BLaER1 treated with 17β-estradiol and CSF1 and Interleukin-3, amounts not matched to agents 10 nM and 100 nM (cell line): Measurements from ENCODE around the gene FERMT3.

Source experiments
- H3K27ac ChIP-seq, 11 experiments: shearing (Covaris generic); formaldehyde crosslinking; 2 replicates each; pipeline ENCODE4 v1.8.1; 2022
- H3K27me3 ChIP-seq, 11 experiments: shearing (Covaris generic); formaldehyde crosslinking; 2 replicates each; pipeline ENCODE4 v1.8.1; 2022
- H3K36me3 ChIP-seq, 11 experiments: shearing (Covaris generic); formaldehyde crosslinking; 2 replicates each; pipeline ENCODE4 v1.8.1; 2022
- H3K4me1 ChIP-seq, 10 experiments: shearing (Covaris generic); formaldehyde crosslinking; 2 replicates each; pipeline ENCODE4 v1.8.1; 2022
- H3K4me2 ChIP-seq, 11 experiments: shearing (Covaris generic); formaldehyde crosslinking; 2 replicates each; pipeline ENCODE4 v1.8.1; 2022
- H3K4me3 ChIP-seq, 10 experiments: shearing (Covaris generic); formaldehyde crosslinking; 2 replicates each; pipeline ENCODE4 v1.8.1; 2022
- H3K9ac ChIP-seq, 11 experiments: shearing (Covaris generic); formaldehyde crosslinking; 2 replicates each; pipeline ENCODE4 v1.8.1; 2022
- H3K9me3 ChIP-seq, 11 experiments: shearing (Covaris generic); formaldehyde crosslinking; replicated peaks in 1 of 11; 2 replicates each; pipeline ENCODE4 v1.8.1; 2022
- H4K20me1 ChIP-seq, 11 experiments: shearing (Covaris generic); formaldehyde crosslinking; 2 replicates each; pipeline ENCODE4 v1.8.1; 2022
- Cebpa-rat ChIP-seq, 11 experiments: shearing (Covaris generic); IDR thresholded peaks; 2 replicates each; pipeline ENCODE4 v1.8.1; 2022

The FERMT3 gene

DNA sequence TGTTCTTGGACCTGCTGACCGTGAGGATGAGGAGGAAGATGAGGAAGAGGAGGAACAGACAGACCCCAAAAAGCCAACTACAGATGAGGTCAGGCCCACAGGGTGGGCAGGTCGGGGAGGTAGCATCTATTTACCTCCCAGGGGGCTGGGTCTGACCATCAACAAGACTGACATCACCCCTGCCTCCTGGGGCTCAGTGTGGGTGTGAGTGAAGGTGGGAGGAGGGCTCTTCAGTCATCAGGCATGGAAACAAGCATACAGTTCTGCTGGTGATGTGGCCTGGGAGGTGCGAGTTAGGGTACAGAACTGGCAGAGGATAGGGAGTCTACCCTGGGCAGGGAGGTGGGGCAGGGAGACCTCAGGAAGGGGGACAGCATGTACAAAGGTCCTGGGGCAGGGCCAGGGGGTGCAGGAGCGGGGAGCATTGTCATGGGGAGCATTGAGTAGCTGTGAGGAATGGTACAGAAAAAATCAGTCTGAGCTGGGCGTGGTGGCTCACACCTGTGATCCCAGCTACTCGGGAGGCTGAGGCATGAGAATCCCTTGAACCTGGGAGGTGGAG is 53.7 kb downstream of the FERMT3 start:
- TF ChIP-seq Cebpa-rat (IDR thresholded peaks at IDR 0.05), result no peak
- peaks cover 0 to 81% (median 7%) of the 10 kb centered on the region in 11 experiments; a peak in 10 of 22 replicates for H4K20me1 ChIP-seq
- no peaks in the 10 kb centered on the region for H3K9me3 ChIP-seq
- H3K4me3 ChIP-seq, result no peak overlapping the region
- H3K36me3 ChIP-seq, result peaks cover 81 to 99% (median 92%) of the 10 kb centered on the region in 11 experiments
- peaks cover 24 to 35% (median 29%) of the 10 kb centered on the region in 10 experiments for H3K4me1 ChIP-seq
- H3K27me3 ChIP-seq, result no peaks in the 10 kb centered on the region
- no peak overlapping the region for H3K27ac ChIP-seq
- 0 out of 22 replicates have a peak overlapping the region, but pooled peaks of 1 of the 11 experiments have one; percentile 9 for H3K9ac ChIP-seq
- no peak overlapping the region for H3K4me2 ChIP-seq

DNA sequence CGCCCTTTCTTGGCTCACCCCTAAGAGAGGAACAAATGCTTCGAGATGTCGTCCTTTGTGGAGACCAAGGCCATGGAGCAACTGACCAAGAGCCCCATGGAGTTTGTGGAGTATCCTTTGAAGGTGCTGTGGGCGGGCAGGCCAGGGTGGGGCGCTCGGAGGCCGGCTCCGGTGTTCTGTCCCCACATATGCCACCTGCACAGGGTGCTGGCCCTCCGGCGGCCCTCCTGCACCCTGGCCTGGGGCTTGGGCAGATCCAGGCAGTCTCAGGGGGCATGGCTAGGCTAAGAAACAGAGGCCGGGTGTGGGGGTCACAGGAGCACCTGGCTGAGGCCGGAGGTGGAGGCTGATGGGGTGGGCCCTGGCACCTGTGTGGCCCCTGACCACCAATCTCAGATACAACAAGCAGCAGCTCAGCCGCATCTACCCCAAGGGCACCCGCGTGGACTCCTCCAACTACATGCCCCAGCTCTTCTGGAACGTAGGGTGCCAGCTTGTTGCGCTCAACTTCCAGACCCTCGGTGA is 55.1 kb downstream of the FERMT3 start:
- no peak overlapping the region; a peak in 2 of 22 replicates for H3K4me2 ChIP-seq
- no peak for TF ChIP-seq Cebpa-rat (IDR thresholded peaks at IDR 0.05)
- no peaks in the 10 kb centered on the region for H3K9me3 ChIP-seq
- H3K9ac ChIP-seq, result peak overlapping the region in 1 of 11 experiments; percentile 27; a peak in 1 of 22 replicates
- no peaks in the 10 kb centered on the region for H3K27me3 ChIP-seq
- peaks cover 38 to 49% (median 43%) of the 10 kb centered on the region in 10 experiments for H3K4me1 ChIP-seq
- peaks cover 0 to 81% (median 1%) of the 10 kb centered on the region in 11 experiments; a peak in 8 of 22 replicates for H4K20me1 ChIP-seq
- peaks cover 72 to 99% (median 92%) of the 10 kb centered on the region in 11 experiments for H3K36me3 ChIP-seq
- H3K4me3 ChIP-seq, result no peak overlapping the region
- no peak overlapping the region for H3K27ac ChIP-seq

DNA sequence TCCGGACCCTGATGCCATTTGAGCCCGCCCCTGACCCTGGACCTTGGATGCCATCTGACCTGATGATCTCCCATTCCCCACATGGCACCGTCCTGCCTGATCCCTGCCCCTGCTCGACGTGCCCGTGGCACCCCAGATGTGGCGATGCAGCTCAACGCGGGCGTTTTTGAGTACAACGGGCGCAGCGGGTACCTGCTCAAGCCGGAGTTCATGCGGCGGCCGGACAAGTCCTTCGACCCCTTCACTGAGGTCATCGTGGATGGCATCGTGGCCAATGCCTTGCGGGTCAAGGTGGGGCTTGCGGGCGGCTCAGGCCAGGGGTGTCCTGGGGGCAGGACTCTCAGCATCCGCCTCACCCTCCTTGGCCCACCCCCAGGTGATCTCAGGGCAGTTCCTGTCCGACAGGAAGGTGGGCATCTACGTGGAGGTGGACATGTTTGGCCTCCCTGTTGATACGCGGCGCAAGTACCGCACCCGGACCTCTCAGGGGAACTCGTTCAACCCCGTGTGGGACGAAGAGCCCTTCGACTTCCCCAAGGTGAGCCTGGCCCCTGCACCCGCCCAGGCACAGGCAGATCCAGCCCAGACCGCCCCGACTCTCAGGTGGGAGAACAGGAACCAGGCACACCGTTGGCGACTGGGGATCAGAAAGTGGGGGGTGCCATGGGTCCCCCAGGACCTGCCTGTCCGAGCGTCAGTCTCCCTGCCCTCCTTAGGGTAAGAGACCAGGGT is 55.9 kb downstream of the FERMT3 start:
- peak overlapping the region in 9 of 11 experiments; percentile 30 to 68 (median 48); a peak in 15 of 22 replicates for H3K4me2 ChIP-seq
- H4K20me1 ChIP-seq, result peaks cover 0 to 74% (median 0%) of the 10 kb centered on the region in 11 experiments; a peak in 8 of 22 replicates
- H3K9ac ChIP-seq, result peak overlapping the region in 9 of 11 experiments; percentile 22 to 62 (median 42); a peak in 9 of 22 replicates
- H3K36me3 ChIP-seq, result peaks cover 64 to 98% (median 86%) of the 10 kb centered on the region in 11 experiments
- peak overlapping the region in 6 of 11 experiments; percentile 21 to 67 (median 39); a peak in 9 of 22 replicates for H3K27ac ChIP-seq
- TF ChIP-seq Cebpa-rat (IDR thresholded peaks at IDR 0.05), result no peak
- no peak overlapping the region for H3K4me3 ChIP-seq
- no peaks in the 10 kb centered on the region for H3K9me3 ChIP-seq
- H3K27me3 ChIP-seq, result no peaks in the 10 kb centered on the region
- peaks cover 46 to 57% (median 51%) of the 10 kb centered on the region in 10 experiments for H3K4me1 ChIP-seq

DNA sequence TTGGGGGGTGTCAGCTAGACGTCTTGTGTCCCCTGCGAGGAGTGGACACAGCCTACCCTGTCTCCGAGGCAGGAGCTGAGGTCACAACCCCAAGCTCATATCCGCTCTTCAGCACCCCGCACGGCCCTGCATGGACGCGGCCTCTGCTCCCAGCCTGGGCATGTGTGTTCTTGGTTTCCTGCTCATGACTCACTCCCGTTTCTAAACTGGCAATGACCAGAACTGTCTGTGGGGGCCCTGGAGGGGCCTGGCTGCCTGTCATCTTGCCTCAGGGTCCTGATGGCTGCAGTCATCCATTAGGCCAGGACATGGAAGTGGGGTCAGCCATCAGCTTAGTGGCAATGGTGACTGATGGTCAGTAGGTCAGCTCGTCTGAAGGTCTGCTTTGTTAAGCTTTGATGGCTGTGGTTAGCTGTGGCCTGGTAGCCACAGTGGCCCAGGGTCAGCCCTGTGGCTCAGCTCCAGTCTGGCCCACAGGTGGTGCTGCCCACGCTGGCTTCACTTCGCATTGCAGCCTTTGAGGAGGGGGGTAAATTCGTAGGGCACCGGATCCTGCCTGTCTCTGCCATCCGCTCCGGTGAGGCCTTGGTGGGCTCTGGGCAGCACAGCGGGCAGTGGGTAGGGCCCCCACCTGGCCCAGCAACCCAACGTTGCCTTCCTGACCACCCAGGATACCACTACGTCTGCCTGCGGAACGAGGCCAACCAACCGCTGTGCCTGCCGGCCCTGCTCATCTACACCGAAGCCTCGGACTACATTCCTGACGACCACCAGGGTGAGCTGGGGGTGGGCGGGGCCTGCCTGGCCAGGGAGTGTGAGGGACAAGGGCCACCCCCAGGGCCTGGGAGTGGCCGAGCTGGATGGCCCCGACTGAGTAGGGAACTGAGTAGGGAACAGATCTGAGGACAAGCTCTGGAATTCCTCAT is 56.8 kb downstream of the FERMT3 start:
- peak overlapping the region in 9 of 11 experiments; percentile 13 to 67 (median 47); a peak in 13 of 22 replicates for H3K27ac ChIP-seq
- H3K4me1 ChIP-seq, result peaks cover 55 to 65% (median 59%) of the 10 kb centered on the region in 10 experiments

DNA sequence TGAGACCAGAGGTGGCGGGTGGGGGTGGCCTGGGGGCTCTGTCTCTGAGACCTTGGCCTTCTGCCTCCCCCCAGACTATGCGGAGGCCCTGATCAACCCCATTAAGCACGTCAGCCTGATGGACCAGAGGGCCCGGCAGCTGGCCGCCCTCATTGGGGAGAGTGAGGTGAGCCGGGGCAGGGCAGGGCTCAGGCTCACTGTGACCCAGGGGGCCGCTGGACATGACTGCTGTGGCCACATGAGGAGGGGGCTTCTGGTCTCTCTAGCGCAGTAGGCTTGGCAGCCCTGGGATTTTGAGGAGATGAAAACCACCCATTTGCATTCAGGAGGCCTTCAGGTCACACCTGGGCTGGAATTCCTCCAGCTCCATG is 57.4 kb downstream of the FERMT3 start:
- Histone ChIP-seq H3K27me3 (no peaks in the 10 kb centered on the region), H3K9ac (peak overlapping the region in 10 of 11 experiments; percentile 5 to 67 (median 41); a peak in 15 of 22 replicates), H3K4me1 (peaks cover 61 to 72% (median 66%) of the 10 kb centered on the region in 10 experiments), H3K4me2 (peak overlapping the region; percentile 19 to 91 (median 64); a peak in 19 of 22 replicates), H3K4me3 (no peak overlapping the region), H3K27ac (peak overlapping the region in 9 of 11 experiments; percentile 3 to 67 (median 31); a peak in 11 of 22 replicates), H3K36me3 (peaks cover 49 to 83% (median 71%) of the 10 kb centered on the region in 11 experiments), H4K20me1 (peaks cover 0 to 61% (median 0%) of the 10 kb centered on the region in 11 experiments; a peak in 7 of 22 replicates), H3K9me3 (no peaks in the 10 kb centered on the region)
- no peak for TF ChIP-seq Cebpa-rat (IDR thresholded peaks at IDR 0.05)

More for the DNA sequence above, 56.8 kb downstream of the FERMT3 start:
- Histone ChIP-seq H4K20me1 (peaks cover 0 to 67% (median 0%) of the 10 kb centered on the region in 11 experiments; a peak in 7 of 22 replicates), H3K9me3 (no peaks in the 10 kb centered on the region), H3K4me2 (peak overlapping the region; percentile 30 to 91 (median 64); a peak in 20 of 22 replicates), H3K27me3 (no peaks in the 10 kb centered on the region), H3K4me3 (no peak overlapping the region), H3K36me3 (peaks cover 56 to 89% (median 78%) of the 10 kb centered on the region in 11 experiments), H3K9ac (peak overlapping the region; percentile 5 to 67 (median 42); a peak in 17 of 22 replicates)
- TF ChIP-seq Cebpa-rat (IDR thresholded peaks at IDR 0.05), result no peak

DNA sequence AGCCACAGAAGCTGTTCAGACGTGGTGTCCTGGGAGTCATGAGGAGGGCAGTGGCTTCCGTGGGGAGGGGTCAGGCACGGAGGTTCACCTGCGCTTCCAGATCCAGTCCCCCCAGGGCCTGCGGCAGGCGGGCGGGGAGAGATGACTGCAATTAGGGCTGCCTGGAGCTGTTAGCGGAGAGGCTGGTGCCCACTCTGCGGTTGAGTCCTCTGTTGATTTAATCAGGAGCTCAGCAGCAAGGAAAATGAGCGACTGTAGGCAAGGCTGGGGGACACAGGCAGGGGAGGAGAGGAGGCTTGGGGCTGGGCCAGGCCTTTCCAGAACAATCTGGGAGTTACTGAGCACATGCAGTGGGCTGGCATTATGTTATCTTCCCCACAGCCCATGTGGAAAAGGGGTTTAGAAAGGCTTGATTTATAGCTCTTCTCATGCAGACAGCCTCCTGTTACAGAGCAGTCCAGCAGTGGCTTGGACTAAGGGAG is 57.9 kb downstream of the FERMT3 start:
- H3K36me3 ChIP-seq, result peaks cover 44 to 78% (median 66%) of the 10 kb centered on the region in 11 experiments
- no peak overlapping the region for H3K4me3 ChIP-seq
- peak overlapping the region; percentile 19 to 91 (median 64); a peak in 20 of 22 replicates for H3K4me2 ChIP-seq
- peak overlapping the region in 10 of 11 experiments; percentile 5 to 67 (median 41); a peak in 15 of 22 replicates for H3K9ac ChIP-seq
- H4K20me1 ChIP-seq, result peaks cover 0 to 56% (median 0%) of the 10 kb centered on the region in 11 experiments; a peak in 7 of 22 replicates
- H3K9me3 ChIP-seq, result no peaks in the 10 kb centered on the region
- H3K27ac ChIP-seq, result peak overlapping the region in 9 of 11 experiments; percentile 3 to 67 (median 31); a peak in 12 of 22 replicates
- no peaks in the 10 kb centered on the region for H3K27me3 ChIP-seq
- H3K4me1 ChIP-seq, result peaks cover 62 to 74% (median 69%) of the 10 kb centered on the region in 10 experiments
- TF ChIP-seq Cebpa-rat (IDR thresholded peaks at IDR 0.05), result no peak

DNA sequence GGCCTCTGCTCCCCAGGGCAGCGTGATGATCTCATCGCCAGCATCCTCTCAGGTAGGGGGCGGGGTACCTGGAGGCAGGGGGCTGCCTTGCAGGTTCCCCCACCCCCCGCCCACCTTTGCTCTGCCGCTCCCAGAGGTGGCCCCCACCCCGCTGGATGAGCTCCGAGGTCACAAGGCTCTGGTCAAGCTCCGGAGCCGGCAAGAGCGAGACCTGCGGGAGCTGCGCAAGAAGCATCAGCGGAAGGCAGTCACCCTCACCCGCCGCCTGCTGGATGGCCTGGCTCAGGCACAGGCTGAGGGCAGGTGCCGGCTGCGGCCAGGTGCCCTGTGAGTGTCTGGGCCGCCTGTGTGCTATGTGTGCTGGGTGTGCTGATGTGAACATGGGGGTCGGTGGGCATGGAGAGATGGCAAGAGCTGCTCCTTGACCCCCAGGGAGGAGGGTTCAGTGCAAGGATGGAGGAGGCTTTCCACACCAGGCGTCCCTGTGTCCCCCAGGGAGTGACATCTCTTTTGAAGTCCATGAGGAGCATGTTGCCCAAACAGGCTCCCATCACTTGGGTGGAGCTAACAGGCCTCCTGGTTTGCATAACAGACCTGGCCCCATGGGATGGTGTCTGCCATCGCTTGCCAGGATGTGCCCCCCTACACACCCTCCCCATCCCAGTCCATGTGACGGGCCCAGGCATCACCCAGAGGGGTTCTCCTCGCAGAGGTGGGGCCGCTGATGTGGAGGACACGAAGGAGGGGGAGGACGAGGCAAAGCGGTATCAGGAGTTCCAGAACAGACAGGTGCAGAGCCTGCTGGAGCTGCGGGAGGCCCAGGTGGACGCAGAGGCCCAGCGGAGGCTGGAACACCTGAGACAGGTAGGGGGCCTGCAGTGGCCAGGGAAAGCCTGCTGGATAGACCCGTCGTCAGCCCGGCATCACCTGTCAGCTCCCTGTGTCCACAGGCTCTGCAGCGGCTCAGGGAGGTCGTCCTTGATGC is 58.9 kb downstream of the FERMT3 start:
- Histone ChIP-seq H3K4me2 (peak overlapping the region; percentile 83 to 99 (median 96)), H4K20me1 (peaks cover 0 to 45% (median 0%) of the 10 kb centered on the region in 11 experiments; a peak in 5 of 22 replicates), H3K4me1 (peaks cover 62 to 74% (median 69%) of the 10 kb centered on the region in 10 experiments), H3K9me3 (no peaks in the 10 kb centered on the region), H3K9ac (peak overlapping the region in 10 of 11 experiments; percentile 3 to 92 (median 31); a peak in 14 of 22 replicates), H3K36me3 (peaks cover 34 to 67% (median 56%) of the 10 kb centered on the region in 11 experiments), H3K27me3 (no peaks in the 10 kb centered on the region), H3K27ac (peak overlapping the region in 6 of 11 experiments; percentile 6 to 97 (median 61); a peak in 10 of 22 replicates), H3K4me3 (peak overlapping the region in 5 of 10 experiments; percentile 12 to 58 (median 48); a peak in 7 of 20 replicates)
- TF ChIP-seq Cebpa-rat (IDR thresholded peaks at IDR 0.05), result peak in 3 of 11 experiments; percentile 44 to 78 (median 57); a peak in 6 of 22 replicates
